Dendritic cell treated with granulocyte-macrophage colony-stimulating factor and Interleukin-4, amounts not matched to agents 40 ng/mL and 50 ng/mL, for 4 days (primary cell): ENCODE data around the gene DBX2.

Experiments used
- H3K27ac Mint-ChIP-seq: one replicate; pipeline ENCODE4 v1.8.0; 2022; ENCODE audit warnings: mild to moderate bottlenecking, mixed read lengths
- H3K27me3 Mint-ChIP-seq: one replicate; pipeline ENCODE4 v1.8.0; 2022; ENCODE audit warnings: mild to moderate bottlenecking, mixed read lengths
- H3K36me3 Mint-ChIP-seq: one replicate; pipeline ENCODE4 v1.8.0; 2022; ENCODE audit warnings: low read depth, mixed read lengths
- H3K4me1 Mint-ChIP-seq: one replicate; pipeline ENCODE4 v1.8.0; 2022; ENCODE audit warnings: low read depth, mixed read lengths
- H3K4me3 Mint-ChIP-seq: one replicate; pipeline ENCODE4 v1.8.0; 2022; ENCODE audit warnings: mild to moderate bottlenecking, moderate library complexity, mixed read lengths
- H3K9me3 Mint-ChIP-seq: one replicate; pipeline ENCODE4 v1.8.0; 2022; ENCODE audit warnings: mixed read lengths
- intact Hi-C: fragments of 100-400 bp; cut with micrococcal nuclease; formaldehyde crosslinking; loops from one replicate; pipeline ENCODE4 v1.15.0; 2022

DBX2 gene

DNA sequence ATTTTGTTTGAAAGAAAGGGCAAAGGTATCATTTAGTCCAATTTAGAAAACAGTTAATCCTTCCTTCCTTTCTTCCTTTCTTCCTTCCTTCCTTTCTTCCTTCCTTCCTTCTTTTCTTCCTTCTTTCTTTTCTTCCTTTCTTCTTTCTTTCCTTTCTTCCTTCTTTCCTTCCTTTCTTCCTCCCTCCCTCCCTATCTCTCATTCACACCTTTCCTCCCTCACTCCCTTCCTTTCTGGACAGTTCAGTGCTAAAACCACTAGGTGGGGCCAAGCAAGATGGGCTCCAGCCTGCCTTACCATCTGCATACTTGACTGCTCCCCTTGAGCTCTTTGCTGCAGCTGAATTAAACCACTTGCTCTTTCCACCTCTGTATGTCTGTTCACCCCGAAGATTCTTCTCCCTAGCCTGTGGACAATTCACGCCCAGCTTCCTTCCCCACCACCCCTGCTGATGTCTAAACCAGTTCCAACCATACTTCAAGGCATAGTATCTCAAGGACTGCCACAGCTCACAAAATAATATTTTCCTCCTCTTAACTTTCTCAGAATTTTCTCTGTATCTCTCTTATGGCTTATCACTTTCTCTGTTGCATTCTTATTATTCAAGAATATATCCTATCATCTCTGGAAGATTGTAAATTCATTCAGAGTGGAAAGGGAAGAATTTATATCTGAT is 78.0 kb downstream of the DBX2 start:
- no peaks in the 10 kb centered on the region for H3K27me3 Mint-ChIP-seq
- no peak overlapping the region for H3K4me3 Mint-ChIP-seq
- H3K27ac Mint-ChIP-seq, result no peak overlapping the region
- no peaks in the 10 kb centered on the region for H3K9me3 Mint-ChIP-seq
- intact Hi-C loops, result no loop called here
- H3K36me3 Mint-ChIP-seq, result no peaks in the 10 kb centered on the region
- no peaks in the 10 kb centered on the region for H3K4me1 Mint-ChIP-seq

DNA sequence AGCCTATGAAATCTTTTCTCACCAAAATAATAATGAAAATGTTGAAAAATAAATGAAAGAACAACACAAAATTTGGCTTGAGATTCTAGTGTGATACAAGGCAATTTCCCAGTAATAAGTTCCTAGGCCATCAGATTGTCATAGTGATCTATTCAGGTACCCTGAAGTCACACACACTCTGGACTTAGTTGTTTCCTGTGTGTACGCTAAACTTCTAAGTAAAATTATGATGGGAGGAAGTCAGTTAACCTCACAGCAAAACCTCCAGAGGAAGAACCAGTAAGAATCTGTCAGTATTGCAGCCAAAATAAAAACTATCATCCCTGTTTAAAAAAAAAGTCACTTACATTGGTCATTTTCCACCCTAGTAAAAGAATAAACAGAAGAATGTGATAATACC is 81.9 kb downstream of the DBX2 start:
- Mint-ChIP-seq H3K36me3 (no peaks in the 10 kb centered on the region), H3K27ac (no peak overlapping the region), H3K4me3 (no peak overlapping the region), H3K27me3 (no peaks in the 10 kb centered on the region), H3K4me1 (no peaks in the 10 kb centered on the region), H3K9me3 (peaks cover 19% of the 10 kb centered on the region)
- intact Hi-C loops, result no loop called here
